ENCODE measurements around the gene CACNA1G.

The CACNA1G gene

GRCh38 chr17:50633683-50634082, 73.2 kb downstream of the CACNA1G start:
- Histone ChIP-seq H2BK15ac (ENCODE audit: low read length) (no peak overlapping the region), H3K14ac (ENCODE audit: low read length) (no peak overlapping the region), H3K23ac (ENCODE audit: low read depth, low read length, poor library complexity) (no peak overlapping the region), H3K79me1 (ENCODE audit: low read depth, low read length) (no peaks in the 10 kb centered on the region), H2BK12ac (ENCODE audit: low read length) (no peak overlapping the region), H3K18ac (ENCODE audit: low read length) (peak overlapping the region; percentile 18), H3K27ac (replicated peaks; ENCODE audit: low read length) (no peak overlapping the region), H4K8ac (ENCODE audit: low read depth, low read length) (no peak overlapping the region), H4K91ac (ENCODE audit: low read depth, low read length, poor library complexity) (no peak overlapping the region), H3K9me3 (replicated peaks in 1 of 2; ENCODE audit: control insufficient read depth in 2 of 2, insufficient read depth in 1 of 2, low read depth in 1 of 2, low read length in 2 of 2) (no peaks in the 10 kb centered on the region), H3K4ac (ENCODE audit: low read length) (no peak overlapping the region), H3K27me3 (ENCODE audit: control insufficient read depth in 3 of 3, insufficient read depth in 3 of 3, low read depth in 1 of 3, low read length in 3 of 3) (peaks cover 15 to 95% (median 54%) of the 10 kb centered on the region in 3 experiments), H3K36me3 (replicated peaks in 1 of 2; ENCODE audit: control insufficient read depth in 2 of 2, insufficient read depth in 2 of 2, low read length in 2 of 2) (no peaks in the 10 kb centered on the region), H3K4me1 (ENCODE audit: control insufficient read depth in 2 of 2, insufficient read depth in 1 of 2, low read depth in 1 of 2, low read length in 2 of 2) (no peaks in the 10 kb centered on the region), H3K4me2 (ENCODE audit: insufficient read depth, low read length, poor library complexity, severe bottlenecking) (no peak overlapping the region), H2AFZ (ENCODE audit: low read length) (no peak overlapping the region), H3K4me3 (ENCODE audit: low read length in 2 of 2) (no peak overlapping the region), H2BK120ac (ENCODE audit: low read depth, low read length) (no peak overlapping the region), H2BK5ac (ENCODE audit: low read length) (no peak overlapping the region), H2AK5ac (ENCODE audit: low read depth, low read length) (no peak overlapping the region), H3K9ac (ENCODE audit: low read depth, low read length, poor library complexity) (no peak overlapping the region)
- WGBS, 2 donors (ENCODE audit: extremely low coverage in 2 of 2, insufficient read length in 2 of 2, insufficient replicate concordance in 1 of 2), result no CpG with 5 or more reads among the region's 9 CpGs
- no peak for DNase-seq (ENCODE audit: low spot score)

GRCh38 chr17:50634224-50634914, 73.9 kb downstream of the CACNA1G start, which contains the start of gene ABCC3:
Gene ABCC3, plus strand, starts transcription at chr17:50634881. Its CDS starts 56 bp downstream, at chr17:50634937.
- no peak within 1 kb of the TSS for H2BK120ac ChIP-seq (ENCODE audit: low read depth, low read length)
- peak within 1 kb of the TSS; percentile 67 for H3K4me2 ChIP-seq (ENCODE audit: insufficient read depth, low read length, poor library complexity, severe bottlenecking)
- no peak for DNase-seq (ENCODE audit: low spot score)
- H3K4me1 ChIP-seq (ENCODE audit: control insufficient read depth in 2 of 2, insufficient read depth in 1 of 2, low read depth in 1 of 2, low read length in 2 of 2), result no peaks in the 10 kb centered on the region
- H4K8ac ChIP-seq (ENCODE audit: low read depth, low read length), result no peak within 1 kb of the TSS
- H4K91ac ChIP-seq (ENCODE audit: low read depth, low read length, poor library complexity), result no peak within 1 kb of the TSS
- H2AK5ac ChIP-seq (ENCODE audit: low read depth, low read length), result peak within 1 kb of the TSS; percentile 15
- H2BK5ac ChIP-seq (ENCODE audit: low read length), result no peak within 1 kb of the TSS
- peak within 1 kb of the TSS; percentile 44 for H3K9ac ChIP-seq (ENCODE audit: low read depth, low read length, poor library complexity)
- peak within 1 kb of the TSS; percentile 70 for H2AFZ ChIP-seq (ENCODE audit: low read length)
- no peak within 1 kb of the TSS for H3K4ac ChIP-seq (ENCODE audit: low read length)
- H3K23ac ChIP-seq (ENCODE audit: low read depth, low read length, poor library complexity), result no peak within 1 kb of the TSS
- no CpG with 5 or more reads among the region's 48 CpGs for WGBS, 2 donors (ENCODE audit: extremely low coverage in 2 of 2, insufficient read length in 2 of 2, insufficient replicate concordance in 1 of 2)
- H3K27me3 ChIP-seq (ENCODE audit: control insufficient read depth in 3 of 3, insufficient read depth in 3 of 3, low read depth in 1 of 3, low read length in 3 of 3), result peaks cover 15 to 97% (median 54%) of the 10 kb centered on the region in 3 experiments
- H3K27ac ChIP-seq (replicated peaks; ENCODE audit: low read length), result no peak within 1 kb of the TSS
- H2BK12ac ChIP-seq (ENCODE audit: low read length), result no peak within 1 kb of the TSS
- no peaks in the 10 kb centered on the region for H3K36me3 ChIP-seq (replicated peaks in 1 of 2; ENCODE audit: control insufficient read depth in 2 of 2, insufficient read depth in 2 of 2, low read length in 2 of 2)
- H3K18ac ChIP-seq (ENCODE audit: low read length), result peak within 1 kb of the TSS; percentile 71
- H2BK15ac ChIP-seq (ENCODE audit: low read length), result no peak within 1 kb of the TSS
- H3K14ac ChIP-seq (ENCODE audit: low read length), result peak within 1 kb of the TSS; percentile 58
- H3K4me3 ChIP-seq (ENCODE audit: low read length in 2 of 2), result peak within 1 kb of the TSS in 1 of 2 donors; percentile 69
- H3K9me3 ChIP-seq (replicated peaks in 1 of 2; ENCODE audit: control insufficient read depth in 2 of 2, insufficient read depth in 1 of 2, low read depth in 1 of 2, low read length in 2 of 2), result no peaks in the 10 kb centered on the region
- no peaks in the 10 kb centered on the region for H3K79me1 ChIP-seq (ENCODE audit: low read depth, low read length)

GRCh38 chr17:50634915-50635731, 74.6 kb downstream of the CACNA1G start:
- Histone ChIP-seq H3K27ac (replicated peaks; ENCODE audit: low read length) (no peak overlapping the region), H2AK5ac (ENCODE audit: low read depth, low read length) (peak overlapping the region; percentile 15), H3K4me1 (ENCODE audit: control insufficient read depth in 2 of 2, insufficient read depth in 1 of 2, low read depth in 1 of 2, low read length in 2 of 2) (peaks cover 0 to 1% of the 10 kb centered on the region in 2 donors), H3K4me3 (ENCODE audit: low read length in 2 of 2) (peak overlapping the region in 1 of 2 donors; percentile 69), H2AFZ (ENCODE audit: low read length) (peak overlapping the region; percentile 70), H3K9me3 (replicated peaks in 1 of 2; ENCODE audit: control insufficient read depth in 2 of 2, insufficient read depth in 1 of 2, low read depth in 1 of 2, low read length in 2 of 2) (no peaks in the 10 kb centered on the region), H3K4ac (ENCODE audit: low read length) (no peak overlapping the region), H3K36me3 (replicated peaks in 1 of 2; ENCODE audit: control insufficient read depth in 2 of 2, insufficient read depth in 2 of 2, low read length in 2 of 2) (no peaks in the 10 kb centered on the region), H3K14ac (ENCODE audit: low read length) (peak overlapping the region; percentile 58), H2BK12ac (ENCODE audit: low read length) (no peak overlapping the region), H2BK15ac (ENCODE audit: low read length) (no peak overlapping the region), H4K8ac (ENCODE audit: low read depth, low read length) (no peak overlapping the region), H3K9ac (ENCODE audit: low read depth, low read length, poor library complexity) (peak overlapping the region; percentile 44), H2BK120ac (ENCODE audit: low read depth, low read length) (no peak overlapping the region), H3K27me3 (ENCODE audit: control insufficient read depth in 3 of 3, insufficient read depth in 3 of 3, low read depth in 1 of 3, low read length in 3 of 3) (peaks cover 15 to 95% (median 54%) of the 10 kb centered on the region in 3 experiments), H3K4me2 (ENCODE audit: insufficient read depth, low read length, poor library complexity, severe bottlenecking) (peak overlapping the region; percentile 67), H3K79me1 (ENCODE audit: low read depth, low read length) (no peaks in the 10 kb centered on the region), H2BK5ac (ENCODE audit: low read length) (no peak overlapping the region), H4K91ac (ENCODE audit: low read depth, low read length, poor library complexity) (no peak overlapping the region), H3K18ac (ENCODE audit: low read length) (peak overlapping the region; percentile 53), H3K23ac (ENCODE audit: low read depth, low read length, poor library complexity) (no peak overlapping the region)
- no peak for DNase-seq (ENCODE audit: low spot score)
- no CpG with 5 or more reads among the region's 52 CpGs for WGBS, 2 donors (ENCODE audit: extremely low coverage in 2 of 2, insufficient read length in 2 of 2, insufficient replicate concordance in 1 of 2)

GRCh38 chr17:50635732-50635981, 75.1 kb downstream of the CACNA1G start:
- DNase-seq (ENCODE audit: low spot score), result no peak
- Histone ChIP-seq H2AK5ac (ENCODE audit: low read depth, low read length) (peak overlapping the region; percentile 15), H3K27me3 (ENCODE audit: control insufficient read depth in 3 of 3, insufficient read depth in 3 of 3, low read depth in 1 of 3, low read length in 3 of 3) (peaks cover 15 to 94% (median 54%) of the 10 kb centered on the region in 3 experiments), H4K91ac (ENCODE audit: low read depth, low read length, poor library complexity) (no peak overlapping the region), H3K18ac (ENCODE audit: low read length) (no peak overlapping the region), H3K9me3 (replicated peaks in 1 of 2; ENCODE audit: control insufficient read depth in 2 of 2, insufficient read depth in 1 of 2, low read depth in 1 of 2, low read length in 2 of 2) (no peaks in the 10 kb centered on the region), H3K36me3 (replicated peaks in 1 of 2; ENCODE audit: control insufficient read depth in 2 of 2, insufficient read depth in 2 of 2, low read length in 2 of 2) (no peaks in the 10 kb centered on the region), H2BK120ac (ENCODE audit: low read depth, low read length) (no peak overlapping the region), H2BK12ac (ENCODE audit: low read length) (no peak overlapping the region), H3K4me3 (ENCODE audit: low read length in 2 of 2) (no peak overlapping the region), H3K79me1 (ENCODE audit: low read depth, low read length) (no peaks in the 10 kb centered on the region), H3K14ac (ENCODE audit: low read length) (no peak overlapping the region), H3K4ac (ENCODE audit: low read length) (no peak overlapping the region), H3K4me1 (ENCODE audit: control insufficient read depth in 2 of 2, insufficient read depth in 1 of 2, low read depth in 1 of 2, low read length in 2 of 2) (peaks cover under 1 to 5% of the 10 kb centered on the region in 2 donors), H3K23ac (ENCODE audit: low read depth, low read length, poor library complexity) (no peak overlapping the region), H3K27ac (replicated peaks; ENCODE audit: low read length) (no peak overlapping the region), H3K9ac (ENCODE audit: low read depth, low read length, poor library complexity) (no peak overlapping the region), H3K4me2 (ENCODE audit: insufficient read depth, low read length, poor library complexity, severe bottlenecking) (no peak overlapping the region), H4K8ac (ENCODE audit: low read depth, low read length) (no peak overlapping the region), H2BK5ac (ENCODE audit: low read length) (no peak overlapping the region), H2AFZ (ENCODE audit: low read length) (no peak overlapping the region), H2BK15ac (ENCODE audit: low read length) (no peak overlapping the region)
- no CpG with 5 or more reads among the region's 3 CpGs for WGBS, 2 donors (ENCODE audit: extremely low coverage in 2 of 2, insufficient read length in 2 of 2, insufficient replicate concordance in 1 of 2)

All from neuronal stem cell (in vitro differentiated cells).